CD4-positive, alpha-beta T cell treated with Interleukin-21 for 1 hour (primary cell): Measurements from ENCODE around the gene WDR86.

ENCODE experiments used
- DNase-seq: peaks from one replicate; pipeline ENCODE4 v3.0.0-alpha.2; 2020

Gene WDR86

DNA sequence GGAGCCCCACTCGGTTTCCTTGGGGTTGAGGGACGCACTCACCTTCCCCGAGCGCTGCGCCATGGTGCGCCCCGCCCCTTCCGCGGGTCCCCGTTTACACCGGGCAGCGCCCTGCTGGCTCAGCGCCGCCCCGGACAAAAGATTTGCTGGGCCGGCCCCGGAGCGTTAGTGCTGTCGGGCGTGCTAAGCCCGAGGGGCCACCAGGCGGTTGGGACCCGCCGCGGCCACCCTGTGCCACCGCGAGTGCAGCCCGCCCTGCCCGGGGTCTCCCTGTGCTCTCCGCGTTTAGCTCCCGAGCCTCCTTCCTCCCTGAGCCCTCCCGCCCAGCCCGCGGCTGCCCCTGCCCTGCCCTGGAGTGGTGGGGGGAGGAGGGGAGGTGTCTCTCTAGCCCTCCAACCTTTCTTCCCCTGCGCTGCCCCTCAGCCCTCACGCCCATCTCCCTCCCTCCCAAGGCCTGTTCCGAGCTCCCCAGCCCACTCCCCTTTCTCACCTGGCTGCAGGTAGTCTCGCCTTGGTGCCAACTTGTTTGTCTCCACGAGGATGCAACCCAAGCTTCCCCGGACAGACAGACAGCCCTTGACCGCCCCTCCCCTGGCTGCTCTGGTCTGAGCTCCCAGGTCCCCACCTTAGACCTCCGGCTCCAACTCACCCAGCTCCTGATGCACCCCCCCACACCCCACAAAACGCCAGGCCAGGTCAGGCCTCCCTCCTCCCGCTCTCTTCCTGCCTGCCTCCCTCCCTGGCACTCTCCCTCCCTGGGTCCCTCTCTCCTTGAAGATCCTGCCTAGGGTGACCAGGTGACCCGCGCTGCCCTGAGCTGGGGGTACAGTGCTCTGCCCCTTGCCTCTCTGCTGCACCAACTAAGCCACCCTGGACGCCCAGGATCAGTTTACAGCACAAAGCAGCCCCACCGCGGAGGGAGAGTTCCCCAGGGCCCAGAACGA is 30.3 kb upstream of the WDR86 start, which contains the start of gene CRYGN:
CRYGN (minus strand) TSS at position 287 of the 944 bp plus-strand sequence; CDS start at position 63, 224 bp downstream.
- DNase-seq = peak; percentile 10

DNA sequence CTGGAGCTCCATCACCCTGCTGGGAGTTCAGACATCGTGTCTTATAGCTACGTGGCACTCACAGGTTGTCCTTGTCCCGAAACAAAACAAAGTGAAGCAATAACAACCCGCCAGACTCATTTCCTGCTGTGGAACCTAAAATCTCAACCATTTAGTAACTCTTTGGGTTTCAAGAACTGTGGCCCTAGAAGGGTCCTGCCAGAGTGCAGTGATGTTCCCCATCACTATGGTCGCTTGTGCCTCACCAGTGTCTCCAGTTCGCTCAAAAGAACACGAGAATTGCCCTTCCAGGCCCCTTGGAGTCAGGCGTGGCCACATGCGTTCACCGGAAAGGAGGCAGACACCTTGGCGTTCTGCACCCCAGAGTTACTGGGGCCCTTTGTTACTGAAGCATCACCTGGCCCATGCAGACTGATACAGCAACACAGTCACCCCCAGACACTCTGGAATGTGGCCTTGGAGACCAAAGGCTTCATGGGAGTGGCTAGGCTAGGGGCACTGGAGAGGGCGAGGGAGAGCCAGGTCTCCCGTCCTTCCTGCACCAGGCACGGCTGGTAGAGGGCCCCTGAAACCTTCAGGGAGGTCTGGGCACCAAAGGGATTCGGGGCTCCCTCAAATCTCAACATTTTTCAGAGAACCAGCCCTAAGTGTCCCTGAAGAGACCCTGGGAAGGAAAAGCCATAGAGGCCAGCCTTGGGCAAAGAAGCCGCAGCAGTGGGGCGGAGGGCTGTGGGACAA is 29.2 kb upstream of the WDR86 start:
- no peak for DNase-seq

DNA sequence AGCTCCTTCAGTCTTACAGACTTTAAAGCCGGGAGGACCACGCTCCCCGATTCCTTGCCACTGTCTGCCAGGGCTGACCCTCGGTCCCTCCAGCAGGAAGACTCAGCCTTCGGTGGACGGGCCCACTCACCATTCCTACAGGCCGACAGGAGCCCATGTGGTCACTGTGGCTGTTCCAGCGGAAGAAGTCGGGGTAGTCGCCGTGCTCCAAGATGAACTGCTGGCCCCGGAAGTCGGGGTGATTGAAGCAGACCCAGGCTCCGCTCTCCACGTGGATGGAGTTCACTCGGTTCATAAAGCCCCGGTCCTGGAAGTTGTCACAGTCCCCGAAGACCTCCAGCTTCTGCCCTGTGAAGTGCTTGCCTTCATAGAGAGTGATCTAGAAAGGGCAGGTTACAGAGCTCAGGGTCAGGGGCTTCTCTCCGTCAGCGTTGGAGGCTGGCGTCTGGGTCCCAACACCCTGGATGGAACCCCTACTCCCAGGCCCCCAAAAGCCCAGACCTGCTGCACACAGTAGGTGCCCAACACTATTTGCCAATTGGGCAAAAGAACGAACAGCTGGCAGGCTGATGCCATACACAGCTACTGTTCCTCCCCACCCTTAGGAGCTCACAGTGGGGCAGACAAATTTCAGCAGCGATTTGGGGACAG is 28.2 kb upstream of the WDR86 start:
- no peak for DNase-seq

DNA sequence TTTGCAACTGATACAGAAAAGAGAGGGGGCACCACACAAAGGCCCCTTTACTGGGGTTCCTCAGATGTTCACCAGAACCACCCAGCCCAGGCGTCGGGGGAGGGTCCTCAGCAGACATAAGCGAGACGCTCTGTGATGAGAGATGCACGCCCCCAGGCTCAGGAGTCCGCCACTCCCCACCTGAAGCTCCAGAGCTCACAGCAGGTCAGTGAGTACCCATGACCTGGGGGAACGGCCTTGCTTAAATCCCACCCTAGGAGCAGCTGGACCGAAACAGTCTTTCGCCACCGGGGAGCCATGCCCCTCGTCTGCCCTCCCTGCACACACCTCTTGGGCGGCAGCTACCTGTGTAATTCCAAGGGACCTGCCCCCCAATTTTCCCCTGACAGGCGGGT is 27.3 kb upstream of the WDR86 start:
- no peak for DNase-seq

DNA sequence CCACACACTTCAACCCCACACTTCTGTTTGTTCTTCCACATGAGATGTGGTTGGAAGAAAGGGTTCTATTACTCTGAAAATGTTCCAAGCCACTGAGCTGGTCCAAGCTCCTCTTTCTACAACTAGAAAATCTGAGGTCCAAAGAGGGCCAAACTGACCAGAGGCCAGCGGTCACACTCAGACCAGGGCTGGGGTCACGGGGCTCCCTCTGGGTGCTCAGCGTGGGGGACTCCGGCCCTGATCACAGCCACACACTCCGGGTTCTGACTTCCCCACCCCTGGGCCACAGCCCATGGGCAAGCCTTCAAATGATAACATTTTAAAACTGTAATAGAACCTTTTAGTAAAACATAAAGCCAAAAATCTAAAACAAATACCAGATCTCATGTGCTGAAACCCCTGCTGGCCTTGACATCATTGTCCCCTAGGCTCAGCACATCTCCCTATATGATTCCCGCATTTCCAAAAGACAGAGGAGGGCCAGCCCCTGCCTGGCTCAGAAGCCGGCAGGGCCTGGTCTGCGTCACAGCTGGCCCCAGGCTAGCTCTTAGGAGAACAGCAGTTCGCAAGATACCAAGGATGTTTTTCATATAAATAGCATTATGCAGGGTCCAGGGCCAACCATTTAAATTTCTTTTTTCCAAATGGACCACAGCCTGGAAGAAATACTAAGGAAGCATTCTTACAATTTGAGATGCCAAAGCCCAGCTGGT is 26.8 kb upstream of the WDR86 start:
- no peak for DNase-seq

DNA sequence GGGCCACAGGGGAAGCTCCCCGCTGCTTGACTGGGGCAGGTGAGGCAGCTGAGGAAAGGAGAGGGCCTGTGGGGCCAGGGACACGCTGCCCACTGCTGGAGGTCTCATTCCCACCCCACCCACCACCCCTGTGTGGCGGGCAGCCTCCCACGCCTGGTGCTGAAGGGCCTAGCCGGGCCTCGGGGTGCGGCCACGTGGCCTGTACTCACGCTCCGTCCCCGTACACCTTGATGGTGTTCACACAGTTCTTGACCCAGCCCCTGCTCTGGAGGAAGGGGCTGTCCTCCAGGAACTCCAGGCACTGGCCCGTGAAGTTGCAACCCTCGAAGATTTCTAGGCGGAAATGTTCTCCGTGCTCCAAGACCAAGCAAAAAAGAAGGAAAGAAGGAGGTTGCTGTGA is 26.1 kb upstream of the WDR86 start:
- DNase-seq = no peak

DNA sequence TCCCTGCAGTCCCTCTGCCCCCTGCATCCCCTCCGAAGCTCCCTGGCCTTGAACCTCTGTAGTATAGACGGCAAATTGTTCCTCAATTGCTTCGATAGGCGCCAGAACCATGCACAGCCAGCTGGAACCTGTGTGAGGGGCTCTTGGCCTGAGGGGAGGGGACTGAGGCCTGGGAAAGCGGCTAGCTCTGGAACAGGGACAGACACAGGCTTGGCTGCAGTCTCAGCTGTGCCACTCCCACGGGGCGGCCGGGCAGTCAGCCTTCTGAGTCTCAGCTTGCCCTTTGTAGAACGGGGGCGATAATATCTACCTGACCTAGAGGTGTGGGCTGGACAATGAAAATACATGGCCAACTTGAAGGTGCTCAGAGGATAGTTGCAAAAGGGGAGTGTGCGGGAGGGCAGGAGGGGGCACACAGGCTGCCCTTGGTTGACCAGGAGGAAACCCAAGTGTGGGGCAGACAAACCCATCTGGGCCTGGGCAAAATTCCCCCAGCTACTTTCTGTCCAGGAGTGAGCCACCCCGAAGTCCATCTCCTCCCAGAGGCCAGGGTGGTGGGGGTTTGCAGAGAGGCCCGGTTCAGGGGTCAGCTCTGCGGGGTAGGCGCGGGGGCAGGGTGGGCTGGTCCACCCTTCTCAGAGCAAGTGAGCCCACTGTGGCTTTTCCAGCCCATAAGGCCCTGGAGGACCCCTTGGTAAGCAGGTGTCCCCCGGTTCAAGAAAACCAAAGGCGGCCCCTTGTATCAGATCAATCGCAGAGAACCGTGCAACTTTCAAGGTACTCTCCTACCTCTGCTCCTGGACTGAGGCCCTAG is 25.5 kb upstream of the WDR86 start:
- DNase-seq = no peak

DNA sequence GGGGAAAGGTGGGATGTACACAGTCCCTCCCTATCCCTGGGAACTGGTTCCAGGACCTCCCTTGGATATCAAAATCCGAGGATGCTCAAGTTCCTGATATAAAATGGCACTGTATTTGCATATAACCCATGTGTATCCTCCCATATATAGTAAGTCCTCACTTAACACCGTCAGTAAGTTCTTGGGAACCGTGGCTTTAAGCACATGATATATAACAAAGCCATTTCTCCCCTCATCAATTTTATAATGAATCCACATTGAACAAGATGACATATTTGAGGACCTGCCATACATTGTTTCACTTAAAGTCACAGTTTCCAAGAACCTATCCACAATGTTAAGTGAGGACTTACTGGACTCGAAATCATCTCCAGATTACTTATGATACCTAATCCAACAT is 24.7 kb upstream of the WDR86 start:
- DNase-seq = no peak

DNA sequence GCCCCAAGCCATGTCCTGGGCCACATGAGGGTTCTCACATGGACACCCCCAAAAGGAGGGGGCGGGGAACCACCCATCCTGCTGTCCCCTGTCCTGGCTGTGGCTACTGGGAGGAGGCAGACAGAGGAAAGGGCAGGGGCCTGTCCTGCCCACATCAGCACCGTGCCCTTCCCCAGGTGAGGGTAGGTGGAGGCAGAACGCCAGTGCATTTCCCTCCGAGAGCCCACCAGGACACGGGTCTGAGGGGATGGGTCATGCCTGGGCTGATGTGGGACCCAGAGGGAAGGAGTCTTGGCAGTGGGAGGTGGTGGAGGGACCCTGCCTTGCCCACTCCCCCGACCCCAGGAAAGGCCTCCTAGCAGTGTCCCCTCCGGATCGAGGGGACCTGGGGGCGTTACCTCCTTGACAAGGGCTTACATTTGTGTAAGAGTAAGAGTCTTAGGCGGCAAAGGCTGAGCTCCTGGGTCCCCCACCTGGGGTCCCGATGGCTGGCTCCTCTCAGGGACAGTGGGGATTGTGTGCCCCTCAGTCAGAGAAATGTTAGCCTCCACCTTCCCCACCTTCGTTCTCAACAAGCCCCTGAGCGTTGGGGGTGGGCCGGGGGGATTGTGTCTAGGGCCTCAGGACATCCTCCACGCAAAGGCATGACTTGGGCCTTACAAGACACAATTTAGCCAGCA is 24.0 kb upstream of the WDR86 start:
- no peak for DNase-seq

DNA sequence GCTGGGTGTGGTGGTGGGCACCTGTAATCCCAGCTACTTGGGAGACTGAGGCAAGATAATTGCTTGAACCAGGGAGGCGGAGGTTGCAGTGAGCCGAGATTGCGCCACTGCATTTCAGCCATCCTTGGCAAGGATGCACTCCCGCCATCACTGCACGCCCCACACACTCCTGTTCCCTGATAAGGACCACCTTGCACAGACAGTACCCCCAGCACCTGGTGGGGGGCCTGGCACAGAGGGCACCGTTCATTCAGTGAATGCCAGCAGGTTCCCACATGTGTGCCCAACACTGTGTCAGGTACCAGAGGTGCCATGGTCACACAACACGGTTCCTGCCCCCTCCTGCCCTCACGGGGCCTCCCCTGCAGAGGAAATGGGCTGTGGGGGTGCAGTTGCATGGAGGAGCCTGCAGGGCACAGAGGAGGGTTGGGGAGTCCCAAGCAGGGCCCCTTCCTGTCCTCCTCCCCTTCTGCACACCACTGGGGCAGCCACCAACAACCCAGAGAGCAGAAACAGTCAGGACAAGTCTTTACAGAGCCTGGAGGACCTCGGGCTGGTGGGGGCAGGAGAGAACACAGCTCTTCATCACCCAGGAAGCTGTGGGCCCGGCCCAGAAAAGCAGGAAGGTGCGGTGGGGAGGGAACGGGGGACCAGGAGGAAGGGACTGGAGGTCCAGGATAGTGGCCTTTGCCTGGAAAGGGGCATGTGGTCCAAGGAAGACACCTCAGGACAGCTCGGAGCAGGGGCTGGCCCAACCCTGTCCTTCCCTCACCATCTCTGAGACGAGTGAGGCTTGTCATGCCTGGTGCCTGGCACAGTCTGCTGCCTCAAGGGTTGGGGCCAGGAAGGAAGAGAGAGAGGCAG is 23.1 kb upstream of the WDR86 start:
- peak; percentile 71 for DNase-seq

DNA sequence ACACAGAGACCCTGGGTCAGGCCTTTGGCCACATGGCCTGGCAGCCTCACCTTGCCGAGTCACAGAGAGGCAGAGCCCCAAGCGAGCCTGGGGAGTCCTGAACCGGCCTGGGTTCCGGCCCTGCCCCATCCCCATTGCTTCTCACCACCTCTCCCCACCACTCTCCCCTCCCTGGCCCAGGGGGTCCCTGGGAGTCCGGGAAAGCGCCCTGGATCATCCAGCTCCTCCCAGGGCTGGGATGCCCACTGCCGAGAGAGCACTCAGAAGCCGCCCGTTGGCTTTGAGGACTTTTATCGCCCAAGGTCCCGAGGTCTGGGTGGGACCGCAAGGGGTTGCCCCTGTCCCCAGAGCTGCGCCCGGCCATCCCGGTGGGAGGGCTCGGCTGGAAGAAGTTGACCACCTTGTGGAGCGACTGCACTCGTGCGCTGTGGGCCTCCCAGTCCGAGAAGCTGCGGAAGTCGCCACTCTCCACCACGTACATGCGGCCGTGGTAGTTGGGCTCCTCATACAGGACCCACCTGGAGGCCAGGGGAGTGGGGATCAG is 22.0 kb upstream of the WDR86 start:
- DNase-seq = no peak

DNA sequence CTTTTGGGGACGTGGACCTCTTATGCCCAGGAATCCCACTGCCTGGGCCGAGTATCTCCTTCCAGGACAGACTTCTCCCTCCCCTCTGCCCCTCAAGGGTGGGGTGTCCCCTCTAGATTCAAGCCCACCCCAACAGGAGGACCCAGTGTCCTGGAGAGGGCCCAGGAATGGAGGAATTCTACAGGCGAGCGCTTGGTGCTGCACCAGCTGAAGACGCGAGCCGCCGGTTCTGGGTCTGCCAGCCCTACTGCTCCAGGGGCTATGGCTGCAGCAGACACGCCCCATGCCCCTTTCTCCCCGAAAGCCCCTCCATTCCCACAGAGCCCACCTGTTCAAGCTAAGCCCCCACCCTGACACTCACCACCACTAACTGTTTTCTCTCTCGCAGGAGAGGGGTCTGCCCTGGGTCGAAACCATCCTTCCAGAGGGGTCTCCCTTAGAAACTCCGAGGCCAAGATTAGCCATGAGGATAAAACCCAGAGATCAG is 21.5 kb upstream of the WDR86 start:
- DNase-seq = no peak

DNA sequence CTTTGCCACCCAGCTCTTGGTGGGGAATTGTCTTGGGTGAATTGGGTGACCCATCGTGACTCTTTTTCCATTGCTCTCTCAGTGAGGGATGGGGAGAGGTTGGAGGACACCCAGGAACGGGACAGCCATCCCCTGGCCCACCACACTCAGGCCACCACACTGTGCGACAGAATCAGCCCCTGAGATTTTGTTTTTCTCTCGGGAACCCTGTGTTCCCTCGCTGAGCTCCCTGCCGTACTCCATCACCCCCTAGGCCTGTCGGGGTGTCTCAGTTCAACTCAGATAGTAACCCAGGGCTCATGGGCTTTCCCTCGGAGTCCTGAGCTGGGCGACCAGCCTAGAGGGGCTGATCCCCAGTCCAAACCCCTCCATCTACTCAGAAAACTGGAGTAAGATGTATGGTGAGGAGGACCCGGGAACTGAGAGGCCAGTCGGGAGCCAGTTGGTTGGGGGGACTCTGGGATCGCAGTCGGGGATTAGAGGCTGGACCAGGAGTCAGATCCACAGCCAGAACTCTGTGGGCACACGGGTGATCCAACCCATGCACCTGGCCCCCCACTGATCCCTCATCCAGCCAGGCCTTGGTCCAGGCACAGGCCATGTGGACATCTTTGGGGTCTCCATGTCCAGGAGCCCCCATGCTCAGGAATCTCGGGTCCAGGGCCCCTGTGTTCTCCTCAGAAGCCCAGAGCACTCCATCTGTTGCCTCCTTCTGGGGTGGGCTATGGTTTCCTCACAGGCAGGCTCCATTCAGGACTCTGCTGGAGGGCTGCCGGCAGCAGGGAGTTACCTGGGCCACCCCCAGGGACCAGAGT is 20.8 kb upstream of the WDR86 start:
- DNase-seq = no peak

DNA sequence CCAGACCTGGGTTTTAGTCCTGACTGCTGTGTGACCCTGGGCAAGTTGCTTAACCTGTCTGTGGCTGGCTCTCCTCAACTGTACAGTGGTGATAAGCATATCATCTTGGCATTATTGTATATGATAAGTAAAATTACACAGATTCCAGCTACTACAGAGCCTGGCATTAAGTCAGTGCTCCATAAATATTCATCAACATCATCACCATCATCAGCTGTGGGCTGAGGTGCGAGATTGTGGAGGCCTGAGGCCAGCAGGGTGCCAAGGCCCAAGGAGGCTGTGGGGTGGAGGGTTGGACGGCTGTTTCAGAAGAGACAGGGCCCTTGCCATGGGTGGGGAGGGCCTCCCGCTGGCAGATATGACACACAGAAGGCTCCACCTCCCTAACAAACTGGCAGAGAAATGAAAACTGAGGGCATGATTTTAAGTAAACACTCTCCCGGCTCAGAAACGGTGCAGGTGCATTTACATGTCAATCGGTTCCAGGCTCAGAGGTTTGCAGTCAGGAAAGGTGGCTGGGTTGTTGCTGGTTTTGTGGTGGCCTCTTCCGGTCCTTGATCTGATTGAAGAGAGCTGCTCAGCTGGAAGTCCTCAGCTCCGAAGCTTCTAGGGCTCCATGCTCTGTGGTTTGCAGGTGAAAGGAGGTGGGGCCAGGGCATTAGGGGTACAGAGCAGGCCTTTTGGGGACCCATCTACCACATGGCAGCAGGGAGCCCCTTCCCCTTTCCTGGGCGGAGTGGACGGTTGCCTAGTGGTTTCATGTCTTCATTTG is 19.9 kb upstream of the WDR86 start:
- peak; percentile 81 for DNase-seq

DNA sequence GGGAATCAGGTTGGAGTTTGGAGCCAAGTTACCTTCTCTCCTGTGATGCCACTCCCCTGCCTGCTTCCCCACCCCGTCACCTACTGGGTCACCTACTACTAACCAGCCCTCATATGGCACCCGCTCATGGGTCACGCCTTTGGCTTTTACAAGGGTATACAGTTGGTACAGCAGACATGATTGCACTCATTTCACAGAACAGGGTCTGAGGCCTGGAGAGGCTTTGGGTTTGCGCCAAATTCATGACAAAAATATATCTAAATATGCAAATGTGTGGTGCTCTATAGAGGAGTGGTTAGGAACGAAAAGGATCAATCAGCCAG is 19.4 kb upstream of the WDR86 start:
- no peak for DNase-seq

DNA sequence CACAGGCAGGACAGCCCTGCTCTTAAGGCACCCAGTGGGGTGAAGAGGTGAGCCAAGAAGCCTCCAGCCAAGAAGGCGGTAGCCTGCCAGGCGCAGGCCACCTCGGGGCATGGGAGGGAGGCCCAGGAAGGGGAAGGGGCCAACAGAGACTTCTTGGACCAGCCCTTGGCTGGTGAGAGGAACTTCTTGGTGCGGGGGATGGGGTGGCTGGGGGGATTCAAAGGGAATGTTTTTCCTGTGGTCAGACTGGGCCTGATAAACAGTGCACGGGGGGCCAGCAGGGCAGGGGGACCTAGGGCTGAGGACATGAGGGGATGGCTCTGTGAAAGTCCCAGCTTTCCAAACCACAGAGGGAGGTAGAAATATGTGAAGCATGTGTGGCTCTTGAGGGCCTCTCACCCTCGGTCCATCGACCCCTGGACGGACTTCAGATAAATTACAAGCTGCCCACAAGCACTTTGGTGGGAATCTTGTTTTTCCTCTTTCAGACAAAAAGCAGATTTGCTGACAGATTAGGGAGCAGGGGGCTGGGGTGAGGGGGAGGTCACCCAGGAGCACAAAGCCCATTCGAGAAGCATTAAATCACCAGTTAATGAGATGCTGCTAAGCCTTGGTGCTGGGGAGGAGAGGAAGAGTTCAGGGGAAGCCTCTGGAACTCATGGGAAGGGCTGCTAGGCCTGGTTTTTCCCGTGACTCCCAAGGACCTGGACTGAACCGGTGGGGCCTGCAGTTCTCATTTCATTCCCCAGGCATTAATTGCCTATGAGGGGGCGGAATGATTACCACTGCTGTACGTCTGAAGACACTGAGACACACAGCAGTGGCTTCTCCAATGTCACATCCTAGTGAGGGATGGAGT is 18.8 kb upstream of the WDR86 start:
- no peak for DNase-seq

DNA sequence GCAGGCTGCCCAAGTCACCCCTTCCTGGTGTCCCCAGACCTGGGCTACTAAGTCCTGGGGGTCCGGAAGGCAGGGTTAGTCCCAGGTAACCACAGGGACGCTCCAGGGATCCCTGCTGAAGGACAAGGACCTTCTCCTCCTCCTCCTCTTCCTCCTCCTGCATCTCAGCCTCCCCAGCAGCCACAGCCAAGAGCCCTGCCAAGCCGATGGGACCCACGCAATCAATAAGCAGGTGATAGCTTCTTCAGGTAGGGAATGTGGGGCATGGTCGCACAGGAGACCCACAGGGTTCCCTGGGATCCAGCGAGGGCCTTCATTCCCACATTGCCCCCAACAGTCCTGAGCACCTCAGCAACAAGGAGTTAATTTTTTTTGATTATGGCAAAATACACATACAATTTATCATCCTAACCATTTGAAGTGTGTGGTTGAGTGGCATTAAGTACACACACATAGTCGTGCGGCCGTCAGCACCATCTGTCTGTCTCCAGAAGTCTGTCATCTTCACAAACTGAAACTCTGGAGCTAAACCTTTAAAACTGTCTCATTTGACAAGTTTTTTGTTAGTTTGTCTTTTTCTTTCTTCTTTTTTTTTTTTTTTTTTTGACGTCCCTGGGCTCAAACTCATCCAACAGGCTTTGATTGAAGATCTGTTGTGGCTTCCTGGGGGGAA is 18.0 kb upstream of the WDR86 start:
- no peak for DNase-seq
